Activated CD4-positive, alpha-beta memory T cell treated with anti-CD3 and anti-CD28 coated beads for 36 hours (primary cell): ENCODE results near the gene TEX2. TPM values are rescaled to one million over a fixed set of nuclear protein-coding genes. Genes with fewer than 3 reads are reported as not detected.
A peak's percentile ranks its signal among the peaks of the same experiment; 100 is the strongest.

Source experiments
- CTCF ChIA-PET: fragments of 350-600 bp; sonication (Branson Sonifier 250); formaldehyde crosslinking; loops from one replicate; lab custom pipeline; 2021; ENCODE audit warnings: antibody characterized with exemption, inconsistent platforms; lab: Charles Lee
- POLR2A ChIA-PET: fragments of 350-600 bp; sonication (Branson Sonifier 250); formaldehyde crosslinking; loops from one replicate; lab custom pipeline; 2021; ENCODE audit warnings: antibody characterized with exemption; lab: Charles Lee
- DNase-seq: peaks from one replicate; pipeline ENCODE4 v3.0.0-alpha.2; 2020
- H3K27ac Mint-ChIP-seq: one replicate; pipeline ENCODE4 v1.8.0; 2021; ENCODE audit warnings: mixed read lengths
- H3K27me3 Mint-ChIP-seq: one replicate; pipeline ENCODE4 v1.8.0; 2021; ENCODE audit warnings: mixed read lengths
- H3K36me3 Mint-ChIP-seq: one replicate; pipeline ENCODE4 v1.8.0; 2021; ENCODE audit warnings: mixed read lengths
- H3K4me1 Mint-ChIP-seq: one replicate; pipeline ENCODE4 v1.8.0; 2021; ENCODE audit warnings: low read depth, mixed read lengths
- H3K4me3 Mint-ChIP-seq: one replicate; pipeline ENCODE4 v1.8.0; 2021; ENCODE audit warnings: mild to moderate bottlenecking, mixed read lengths
- H3K9me3 Mint-ChIP-seq: one replicate; pipeline ENCODE4 v1.8.0; 2021; ENCODE audit warnings: mixed read lengths
- intact Hi-C: fragments of 100-400 bp; cut with micrococcal nuclease; formaldehyde crosslinking; loops from one replicate; pipeline ENCODE4 v1.15.1; 2023
- total RNA-seq, 2 experiments: library from RNA; stranded (reverse); gene quantifications; one replicate each; pipeline ENCODE4 v1.2.3, GENCODE V29; 2021

Gene TEX2
- total RNA-seq, 2 experiments from 2014 or later, result 11.9 to 12.1 TPM

DNA sequence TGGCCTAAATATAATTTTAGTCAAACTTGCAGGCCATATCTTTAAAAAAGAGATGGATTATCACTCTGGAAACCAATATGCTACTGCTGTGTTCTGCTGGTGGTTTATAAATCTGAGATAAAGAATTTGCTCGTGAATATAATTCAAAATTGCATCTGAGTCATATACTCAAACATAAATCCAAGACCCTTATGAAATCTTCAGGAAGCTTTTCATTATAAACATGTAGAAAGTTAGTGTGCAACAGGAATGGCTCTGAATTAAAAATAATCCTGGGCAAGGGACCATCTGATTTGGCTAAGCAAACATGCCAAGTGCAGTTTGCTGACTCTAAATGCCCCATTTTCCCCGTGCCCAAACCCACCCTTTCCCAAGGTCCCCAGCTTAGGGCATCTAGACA, 57.3 kb downstream of the TEX2 start:
- intact Hi-C loops, result no loop called here
- POLR2A ChIA-PET, result no interaction called here
- H3K36me3 Mint-ChIP-seq, result peaks cover 5% of the 10 kb centered on the region
- no peak for DNase-seq
- H3K4me3 Mint-ChIP-seq, result no peak overlapping the region
- H3K9me3 Mint-ChIP-seq, result no peaks in the 10 kb centered on the region
- no peak overlapping the region for H3K27ac Mint-ChIP-seq
- peaks cover 25% of the 10 kb centered on the region for H3K4me1 Mint-ChIP-seq
- CTCF ChIA-PET, result no interaction called here
- no peaks in the 10 kb centered on the region for H3K27me3 Mint-ChIP-seq

GRCh38 chr17:64203630-64204029, 59.4 kb downstream of the TEX2 start:
- no peak for DNase-seq
- Mint-ChIP-seq H3K4me1 (peaks cover 33% of the 10 kb centered on the region), H3K36me3 (peaks cover 3% of the 10 kb centered on the region), H3K4me3 (no peak overlapping the region), H3K27me3 (no peaks in the 10 kb centered on the region), H3K27ac (no peak overlapping the region), H3K9me3 (no peaks in the 10 kb centered on the region)
- ChIA-PET POLR2A (no interaction called here), CTCF (no interaction called here)
- intact Hi-C loops, result no loop called here

DNA sequence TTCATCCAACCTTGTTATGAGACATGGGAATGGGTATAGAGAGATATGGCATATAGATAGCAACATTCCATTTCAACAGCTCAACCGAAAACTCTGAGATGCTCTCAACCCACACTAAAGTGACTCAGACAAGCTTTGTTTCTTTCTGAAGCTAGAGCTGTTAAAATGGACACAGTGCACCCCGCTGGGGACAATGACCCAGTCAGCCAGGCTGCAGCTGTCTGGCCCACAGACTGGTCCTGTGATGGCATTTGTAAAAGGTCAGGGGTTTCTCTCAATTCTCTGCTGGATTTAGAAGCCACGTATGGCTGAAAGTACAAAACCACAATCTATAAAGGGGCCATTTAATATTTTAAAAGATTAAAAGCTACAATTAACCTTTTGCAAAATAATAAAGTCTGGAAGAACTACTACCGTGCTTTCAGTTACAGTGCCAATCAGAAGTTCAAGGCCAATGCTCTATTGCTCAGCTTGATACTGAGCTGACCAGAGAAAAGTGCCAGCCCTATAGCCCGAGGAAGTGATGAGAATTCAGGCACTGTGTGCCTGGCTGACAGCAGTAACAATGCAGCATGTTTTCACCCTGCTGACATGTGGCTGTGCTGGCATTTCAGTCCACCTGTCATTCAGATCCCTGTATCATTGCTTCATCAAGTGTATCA, 60.2 kb downstream of the TEX2 start:
- ChIA-PET POLR2A (no interaction called here), CTCF (interaction anchor here (0.8 to 1.3 kb wide), 3 partner anchors 15 to 79 kb away, joined by 5 read pairs; no protein-coding TSS in a partner anchor)
- Mint-ChIP-seq H3K27ac (no peak overlapping the region), H3K27me3 (no peaks in the 10 kb centered on the region), H3K9me3 (no peaks in the 10 kb centered on the region), H3K4me3 (no peak overlapping the region), H3K36me3 (peaks cover 5% of the 10 kb centered on the region), H3K4me1 (peaks cover 33% of the 10 kb centered on the region)
- intact Hi-C loops, result no loop called here
- DNase-seq, result peak; percentile 22

DNA sequence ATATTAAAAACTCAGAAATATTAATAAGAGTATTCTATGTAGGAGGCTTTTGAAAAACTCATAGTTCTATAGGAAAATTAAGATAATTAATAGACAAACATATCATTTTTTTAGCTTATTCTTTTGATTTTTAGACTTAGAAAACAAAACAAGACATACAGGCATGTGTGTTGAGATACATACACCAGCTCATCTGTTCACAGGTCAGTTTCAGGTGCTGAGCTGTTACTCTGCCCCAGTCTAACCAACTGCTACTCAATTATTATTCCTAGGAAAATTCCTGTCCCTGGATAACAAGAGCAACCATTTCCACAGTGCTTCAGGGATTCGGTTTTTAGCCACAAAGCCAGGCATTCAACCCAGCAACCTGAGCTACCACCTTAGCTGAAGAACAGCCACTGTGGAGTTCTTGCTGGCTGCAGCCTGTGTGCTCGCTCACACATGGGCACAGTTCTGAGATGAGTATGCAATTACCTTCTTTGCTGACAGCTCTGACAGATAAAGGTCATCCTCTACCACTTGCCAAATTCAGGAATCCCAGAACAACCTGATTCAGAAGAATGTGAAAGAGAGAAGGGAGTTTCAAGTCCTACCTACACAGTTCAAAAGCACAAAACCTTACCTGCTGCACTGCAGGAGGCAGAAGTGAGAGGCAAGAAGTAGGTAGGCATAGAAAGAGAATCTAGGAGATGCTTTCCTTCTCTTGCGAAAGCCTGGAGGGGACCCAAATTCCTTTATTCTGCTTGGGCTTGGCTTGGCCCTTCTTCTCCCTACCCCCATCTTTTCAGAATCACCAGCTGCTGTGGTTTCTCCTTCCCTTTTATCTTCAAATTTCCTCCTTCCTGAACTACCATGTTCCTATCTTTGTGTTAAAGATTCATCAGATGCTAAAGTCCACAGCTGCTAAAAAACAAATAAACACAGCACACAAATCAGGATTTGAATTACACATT, 62.7 kb downstream of the TEX2 start:
- H3K27me3 Mint-ChIP-seq, result no peaks in the 10 kb centered on the region
- peaks cover 4% of the 10 kb centered on the region for H3K9me3 Mint-ChIP-seq
- intact Hi-C loops, result loop anchor here (1.0 to 2.0 kb wide), 2 partner anchors 18 to 62 kb away; no protein-coding TSS in a partner anchor
- peaks cover 5% of the 10 kb centered on the region for H3K36me3 Mint-ChIP-seq
- peaks cover 39% of the 10 kb centered on the region for H3K4me1 Mint-ChIP-seq
- no peak overlapping the region for H3K27ac Mint-ChIP-seq
- ChIA-PET POLR2A (interaction anchor here (1.2 to 1.7 kb wide), 3 partner anchors 17 to 54 kb away, joined by 3 to 4 read pairs (median 4); no protein-coding TSS in a partner anchor), CTCF (interaction anchor here (0.7 to 1.7 kb wide), 6 partner anchors 13 to 277 kb away, joined by 3 to 4 read pairs (median 4); no protein-coding TSS in a partner anchor)
- H3K4me3 Mint-ChIP-seq, result no peak overlapping the region
- DNase-seq, result peak; percentile 52

DNA sequence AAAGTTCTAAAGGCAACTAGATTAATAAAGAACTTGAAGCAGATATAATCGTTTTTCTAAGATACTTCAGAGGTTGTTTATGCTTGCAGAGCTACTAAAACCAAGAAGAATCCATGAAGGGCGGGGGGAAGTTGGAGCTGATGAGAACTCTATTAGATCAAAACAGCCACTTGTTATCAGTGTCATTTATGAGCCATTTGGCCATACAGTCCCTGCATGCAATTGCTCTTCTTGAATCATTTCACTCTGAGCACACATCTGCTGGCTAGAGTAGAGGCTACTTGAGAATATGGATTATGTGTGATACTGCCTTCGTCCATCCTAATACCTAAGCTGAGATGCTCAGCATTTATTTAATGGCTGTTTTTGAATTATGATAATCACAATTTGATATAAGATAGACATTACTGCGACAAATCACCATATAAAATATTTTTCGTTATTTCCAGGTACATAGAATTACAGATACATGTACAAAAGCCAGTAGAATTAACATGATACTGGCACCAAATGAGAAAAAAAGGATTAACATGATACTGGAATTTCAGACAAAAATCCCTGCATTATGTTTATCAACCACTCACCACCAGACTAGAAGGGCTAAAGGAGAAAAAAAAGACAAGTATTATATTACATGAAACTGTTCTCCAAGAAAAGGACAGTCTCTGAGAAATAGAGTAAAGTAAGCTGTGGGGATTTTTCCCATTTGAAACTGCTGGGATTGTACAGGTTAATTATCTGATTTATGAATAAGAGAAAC, 64.5 kb downstream of the TEX2 start:
- Mint-ChIP-seq H3K9me3 (peaks cover 4% of the 10 kb centered on the region), H3K27me3 (no peaks in the 10 kb centered on the region), H3K36me3 (peaks cover 5% of the 10 kb centered on the region), H3K27ac (no peak overlapping the region), H3K4me1 (peaks cover 39% of the 10 kb centered on the region), H3K4me3 (no peak overlapping the region)
- intact Hi-C loops, result no loop called here
- no peak for DNase-seq
- CTCF ChIA-PET, result interaction anchor here (0.7 to 0.8 kb wide), 2 partner anchors 53 to 134 kb away, joined by 3 read pairs; no protein-coding TSS in a partner anchor
- POLR2A ChIA-PET, result no interaction called here

DNA sequence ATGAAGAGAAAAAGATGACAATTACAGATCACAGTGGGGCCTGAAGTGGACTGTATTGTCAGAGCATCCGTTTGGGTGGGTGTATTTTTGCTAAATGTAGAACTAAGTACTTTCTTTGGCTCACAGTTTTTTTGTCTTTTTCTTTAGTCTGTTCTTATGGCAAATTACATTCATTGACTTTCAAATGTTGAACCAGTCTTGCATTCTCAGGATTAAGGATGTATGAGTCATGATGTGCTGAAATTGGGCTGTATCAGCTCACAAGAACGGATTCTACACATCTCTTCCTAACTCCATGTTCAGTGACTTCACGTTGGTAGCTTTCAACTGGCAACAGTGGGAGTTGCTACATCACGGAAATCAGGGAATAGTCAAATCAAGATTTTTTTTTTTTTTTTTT, 66.5 kb downstream of the TEX2 start:
- intact Hi-C loops, result no loop called here
- Mint-ChIP-seq H3K9me3 (peaks cover 4% of the 10 kb centered on the region), H3K27me3 (no peaks in the 10 kb centered on the region), H3K27ac (no peak overlapping the region), H3K4me1 (peaks cover 22% of the 10 kb centered on the region), H3K4me3 (no peak overlapping the region), H3K36me3 (peaks cover 5% of the 10 kb centered on the region)
- CTCF ChIA-PET, result no interaction called here
- POLR2A ChIA-PET, result interaction anchor here (0.6 kb wide), 1 partner anchor 10 kb away, joined by 5 read pairs; no protein-coding TSS in a partner anchor
- DNase-seq, result no peak

- Mint-ChIP-seq H3K9me3 (peaks cover 4% of the 10 kb centered on the region), H3K27me3 (no peaks in the 10 kb centered on the region), H3K4me3 (no peak overlapping the region), H3K36me3 (peaks cover 1% of the 10 kb centered on the region), H3K27ac (no peak overlapping the region), H3K4me1 (peaks cover 6% of the 10 kb centered on the region)
- intact Hi-C loops, result no loop called here
- CTCF ChIA-PET, result interaction anchor here (0.6 to 1.6 kb wide), 3 partner anchors 60 to 177 kb away, joined by 3 to 5 read pairs (median 3); no protein-coding TSS in a partner anchor
- DNase-seq, result no peak
- POLR2A ChIA-PET, result no interaction called here
Observed at GRCh38 chr17:64193561-64193960, 69.5 kb downstream of the TEX2 start.

GRCh38 chr17:64192589-64192988, 70.5 kb downstream of the TEX2 start:
- Mint-ChIP-seq H3K4me3 (no peak overlapping the region), H3K36me3 (peaks cover 3% of the 10 kb centered on the region), H3K9me3 (peaks cover 4% of the 10 kb centered on the region), H3K27me3 (no peaks in the 10 kb centered on the region), H3K27ac (no peak overlapping the region), H3K4me1 (peaks cover 6% of the 10 kb centered on the region)
- ChIA-PET POLR2A (no interaction called here), CTCF (interaction anchor here (0.6 kb wide), 1 partner anchor 59 kb away, joined by 4 read pairs; no protein-coding TSS in a partner anchor)
- intact Hi-C loops, result no loop called here
- no peak for DNase-seq

- Mint-ChIP-seq H3K9me3 (no peaks in the 10 kb centered on the region), H3K4me1 (no peaks in the 10 kb centered on the region), H3K4me3 (no peak overlapping the region), H3K36me3 (peaks cover 9% of the 10 kb centered on the region), H3K27me3 (no peaks in the 10 kb centered on the region), H3K27ac (no peak overlapping the region)
- POLR2A ChIA-PET, result no interaction called here
- CTCF ChIA-PET, result no interaction called here
- intact Hi-C loops, result no loop called here
- no peak for DNase-seq
Observed at GRCh38 chr17:64190472-64190871, 72.6 kb downstream of the TEX2 start.

- no peaks in the 10 kb centered on the region for H3K9me3 Mint-ChIP-seq
- no peak for DNase-seq
- no peak overlapping the region for H3K27ac Mint-ChIP-seq
- CTCF ChIA-PET, result no interaction called here
- H3K4me1 Mint-ChIP-seq, result peaks cover 10% of the 10 kb centered on the region
- H3K4me3 Mint-ChIP-seq, result no peak overlapping the region
- H3K36me3 Mint-ChIP-seq, result peaks cover 11% of the 10 kb centered on the region
- POLR2A ChIA-PET, result no interaction called here
- no peaks in the 10 kb centered on the region for H3K27me3 Mint-ChIP-seq
- intact Hi-C loops, result no loop called here
Observed at GRCh38 chr17:64188088-64188487, 75.0 kb downstream of the TEX2 start.

GRCh38 chr17:64187093-64187895, 75.8 kb downstream of the TEX2 start:
- peaks cover 10% of the 10 kb centered on the region for H3K4me1 Mint-ChIP-seq
- POLR2A ChIA-PET, result no interaction called here
- CTCF ChIA-PET, result no interaction called here
- intact Hi-C loops, result no loop called here
- peaks cover 11% of the 10 kb centered on the region for H3K36me3 Mint-ChIP-seq
- H3K4me3 Mint-ChIP-seq, result no peak overlapping the region
- DNase-seq, result no peak
- no peaks in the 10 kb centered on the region for H3K27me3 Mint-ChIP-seq
- H3K27ac Mint-ChIP-seq, result no peak overlapping the region
- H3K9me3 Mint-ChIP-seq, result no peaks in the 10 kb centered on the region
